IPS-NIHi7 (cell line): Measurements from ENCODE around the gene MYRF.

Source experiments
- DNase-seq: peaks from one replicate; pipeline ENCODE4 v3.0.0; 2012; ENCODE audit warnings: mixed read lengths; ENCODE audit errors: extremely low spot score

Gene MYRF

DNA sequence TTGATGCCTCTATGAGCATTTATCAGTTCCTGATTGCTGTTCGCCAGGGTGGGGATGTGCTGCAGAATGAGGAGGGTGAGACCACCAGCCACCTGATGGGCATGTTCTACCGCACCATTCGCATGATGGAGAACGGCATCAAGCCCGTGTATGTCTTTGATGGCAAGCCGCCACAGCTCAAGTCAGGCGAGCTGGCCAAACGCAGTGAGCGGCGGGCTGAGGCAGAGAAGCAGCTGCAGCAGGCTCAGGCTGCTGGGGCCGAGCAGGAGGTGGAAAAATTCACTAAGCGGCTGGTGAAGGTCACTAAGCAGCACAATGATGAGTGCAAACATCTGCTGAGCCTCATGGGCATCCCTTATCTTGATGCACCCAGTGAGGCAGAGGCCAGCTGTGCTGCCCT is 43.0 kb downstream of the MYRF start:
- no peak for DNase-seq

DNA sequence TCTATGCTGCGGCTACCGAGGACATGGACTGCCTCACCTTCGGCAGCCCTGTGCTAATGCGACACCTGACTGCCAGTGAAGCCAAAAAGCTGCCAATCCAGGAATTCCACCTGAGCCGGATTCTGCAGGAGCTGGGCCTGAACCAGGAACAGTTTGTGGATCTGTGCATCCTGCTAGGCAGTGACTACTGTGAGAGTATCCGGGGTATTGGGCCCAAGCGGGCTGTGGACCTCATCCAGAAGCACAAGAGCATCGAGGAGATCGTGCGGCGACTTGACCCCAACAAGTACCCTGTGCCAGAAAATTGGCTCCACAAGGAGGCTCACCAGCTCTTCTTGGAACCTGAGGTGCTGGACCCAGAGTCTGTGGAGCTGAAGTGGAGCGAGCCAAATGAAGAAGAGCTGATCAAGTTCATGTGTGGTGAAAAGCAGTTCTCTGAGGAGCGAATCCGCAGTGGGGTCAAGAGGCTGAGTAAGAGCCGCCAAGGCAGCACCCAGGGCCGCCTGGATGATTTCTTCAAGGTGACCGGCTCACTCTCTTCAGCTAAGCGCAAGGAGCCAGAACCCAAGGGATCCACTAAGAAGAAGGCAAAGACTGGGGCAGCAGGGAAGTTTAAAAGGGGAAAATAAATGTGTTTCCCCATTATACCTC is 43.6 kb downstream of the MYRF start:
- no peak for DNase-seq

DNA sequence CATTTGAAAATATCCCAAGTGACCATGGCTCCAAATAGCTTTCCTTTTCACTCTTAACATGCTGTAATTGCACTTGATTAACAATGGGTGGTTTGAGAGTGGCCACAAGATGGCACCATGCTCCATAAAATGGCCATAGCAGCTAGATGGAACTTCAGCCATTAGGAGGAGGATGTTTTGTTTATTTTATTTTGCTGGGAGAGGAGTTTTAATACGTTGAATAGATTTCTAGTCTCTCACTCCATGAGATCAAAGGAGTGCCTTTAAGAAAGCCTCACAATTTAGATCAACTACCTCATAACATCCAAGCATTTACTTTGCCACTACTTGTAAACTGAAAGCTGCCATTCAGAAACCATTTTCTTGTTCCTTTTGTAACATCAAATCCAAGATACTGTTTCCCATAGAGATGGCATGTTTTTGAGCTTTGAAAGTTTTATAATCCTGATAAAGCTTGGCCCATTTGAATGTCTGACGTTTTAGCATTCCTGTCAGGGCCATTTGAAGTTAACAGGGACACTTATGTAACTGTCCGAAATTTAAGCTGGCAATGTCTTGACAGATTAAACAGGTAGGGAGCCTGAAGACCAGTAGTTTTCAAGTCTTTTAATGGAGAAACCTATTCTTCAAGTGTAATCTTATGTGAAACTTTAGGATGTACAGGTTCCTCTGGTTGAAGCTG is 45.0 kb downstream of the MYRF start:
- DNase-seq, result peak; percentile 63

DNA sequence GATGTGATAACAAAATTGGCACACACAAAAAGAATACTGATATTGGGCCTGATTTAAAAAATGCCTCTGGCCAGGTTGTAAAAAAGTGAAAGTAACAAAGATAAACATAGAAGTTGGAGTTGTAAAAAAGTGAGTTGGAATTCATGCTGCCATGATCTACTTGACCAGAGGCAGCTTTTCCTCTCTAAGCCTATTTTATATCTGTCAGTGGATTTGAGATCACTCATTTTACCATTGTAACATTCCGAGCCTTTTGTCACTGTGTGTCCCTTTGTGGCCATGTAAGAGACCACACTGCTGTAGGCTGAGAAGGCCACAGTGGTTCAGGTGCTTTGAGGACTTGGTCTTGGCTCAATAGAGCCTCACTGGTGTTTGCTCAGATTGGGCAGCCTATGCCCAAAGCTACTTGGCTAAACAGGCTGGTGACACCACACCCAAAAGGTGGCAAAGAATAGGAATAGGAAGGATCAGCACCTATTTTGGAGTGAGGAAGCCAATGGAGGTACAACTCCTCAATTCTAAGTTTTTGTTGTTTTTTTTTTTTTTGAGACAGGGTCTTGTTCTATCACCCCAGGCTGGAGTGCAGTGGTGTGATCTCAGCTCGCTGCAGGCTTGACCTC is 47.3 kb downstream of the MYRF start:
- DNase-seq, result no peak

DNA sequence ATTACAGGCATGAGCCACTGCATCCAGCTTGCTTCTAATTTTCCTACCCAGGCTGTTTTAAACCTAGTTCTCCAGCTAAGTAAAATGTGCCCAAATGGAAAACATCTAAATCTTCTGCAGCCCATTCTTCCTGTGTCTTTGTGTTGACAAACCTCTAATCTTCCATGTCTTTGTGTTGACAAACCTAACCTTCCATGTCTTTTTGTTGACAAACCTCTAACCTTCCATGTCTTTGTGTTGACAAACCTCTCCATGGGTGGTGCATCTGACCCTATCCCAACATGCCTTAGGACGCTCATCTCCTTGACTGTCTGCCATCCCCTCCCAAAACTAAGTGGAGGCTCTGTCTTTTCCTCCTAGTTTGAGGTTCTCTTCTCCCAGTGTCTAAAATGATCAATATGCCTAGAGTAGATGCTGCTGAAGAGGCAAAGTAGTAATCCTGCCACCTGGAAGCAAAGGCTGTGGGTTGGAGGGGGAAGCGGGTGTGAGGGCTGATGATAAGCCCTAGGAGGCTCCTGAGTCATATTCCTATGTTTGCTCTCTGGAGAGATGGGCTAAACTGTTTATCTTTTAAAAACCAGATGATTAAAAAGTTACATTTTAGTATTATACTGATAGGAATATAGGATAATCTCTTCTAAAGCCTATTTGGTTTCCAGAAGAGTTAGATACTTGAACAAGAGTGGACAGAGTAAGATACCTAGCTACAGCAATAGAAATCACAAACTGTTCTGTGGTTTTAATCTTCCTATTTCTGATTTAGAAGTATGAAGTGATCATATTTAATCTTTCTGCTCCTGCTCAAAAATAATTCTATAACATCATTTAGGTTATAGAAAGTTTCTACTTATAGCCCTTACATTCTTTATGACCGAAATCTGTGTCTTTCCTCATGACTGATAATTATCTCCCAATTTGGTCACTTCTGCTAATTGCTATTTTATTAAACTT is 48.2 kb downstream of the MYRF start:
- DNase-seq, result no peak

DNA sequence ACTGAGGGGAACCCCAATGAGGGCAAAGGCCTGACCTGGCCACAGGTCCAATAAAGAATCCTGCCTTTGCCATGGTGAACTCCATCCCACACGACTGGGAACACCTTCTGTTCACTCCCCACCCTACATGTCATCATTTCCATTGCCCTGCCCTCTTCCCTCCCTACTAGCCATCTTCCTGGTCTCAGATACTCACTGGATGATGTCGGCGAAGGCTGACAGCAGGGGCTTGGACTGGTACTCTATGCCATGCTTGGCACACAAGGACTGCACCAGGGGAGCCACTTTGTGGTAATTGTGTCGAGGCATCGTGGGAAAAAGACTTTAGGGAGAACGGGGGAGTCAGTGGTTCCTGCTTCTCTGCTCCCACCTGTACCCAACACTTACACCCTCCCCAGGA is 50.2 kb downstream of the MYRF start:
- DNase-seq, result no peak

DNA sequence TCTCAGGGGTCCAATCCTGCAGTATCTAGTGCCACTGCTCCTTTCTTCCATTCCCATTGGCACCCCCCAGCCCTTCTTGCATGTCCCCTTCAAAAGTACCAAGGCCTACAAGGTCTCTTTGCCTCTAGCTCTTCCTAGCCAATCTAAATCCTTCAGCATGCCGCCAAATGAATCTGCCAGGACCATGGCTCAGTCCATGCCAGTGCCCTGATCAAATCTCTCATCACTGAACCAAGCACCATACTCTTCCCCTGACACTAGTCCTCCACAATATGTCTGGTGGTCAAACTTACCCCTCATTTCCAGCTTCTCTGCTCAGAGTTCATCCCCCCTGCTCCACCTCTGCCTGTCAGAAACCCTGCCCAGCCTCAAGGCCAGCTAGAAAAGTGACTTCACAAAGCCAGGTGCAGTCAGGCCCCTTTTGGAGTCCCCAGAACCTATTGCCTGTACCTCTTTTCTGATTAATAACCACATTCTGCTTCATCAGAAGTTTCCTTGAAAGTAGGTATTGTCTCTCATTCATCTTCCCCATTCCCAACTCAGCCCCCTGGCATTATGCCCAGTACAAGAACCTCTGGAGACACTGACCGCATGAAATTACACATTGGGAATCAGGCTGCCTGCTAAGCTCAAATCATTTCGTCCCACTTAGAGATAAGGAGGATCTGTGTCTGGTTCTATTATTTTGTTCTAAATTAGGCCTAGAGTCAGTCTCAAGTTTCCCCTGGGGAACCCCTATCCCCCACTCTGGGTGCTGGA is 51.6 kb downstream of the MYRF start:
- no peak for DNase-seq

DNA sequence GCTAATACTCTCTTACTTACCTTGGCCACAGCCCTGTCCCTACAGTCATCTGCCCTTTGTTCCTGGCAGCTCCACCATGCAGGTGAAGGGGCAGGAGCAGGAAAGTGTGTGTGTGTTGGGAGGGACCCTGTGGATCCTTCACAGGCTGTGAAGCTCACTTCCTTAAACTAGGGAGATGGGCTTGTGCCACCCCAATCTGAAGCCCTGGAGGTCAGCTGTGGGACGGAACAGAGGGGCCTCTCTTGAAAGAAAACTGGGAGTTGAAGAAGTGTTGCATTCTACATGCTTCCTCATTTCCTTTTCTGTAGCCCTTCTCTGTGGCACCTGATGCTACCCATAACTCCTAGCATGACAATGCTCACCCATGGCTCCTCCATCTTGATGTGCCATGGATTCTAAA is 52.7 kb downstream of the MYRF start:
- no peak for DNase-seq

- DNase-seq, result no peak
These were observed 54.3 kb downstream of the MYRF start for GRCh38 chr11:61806785-61807184.

DNA sequence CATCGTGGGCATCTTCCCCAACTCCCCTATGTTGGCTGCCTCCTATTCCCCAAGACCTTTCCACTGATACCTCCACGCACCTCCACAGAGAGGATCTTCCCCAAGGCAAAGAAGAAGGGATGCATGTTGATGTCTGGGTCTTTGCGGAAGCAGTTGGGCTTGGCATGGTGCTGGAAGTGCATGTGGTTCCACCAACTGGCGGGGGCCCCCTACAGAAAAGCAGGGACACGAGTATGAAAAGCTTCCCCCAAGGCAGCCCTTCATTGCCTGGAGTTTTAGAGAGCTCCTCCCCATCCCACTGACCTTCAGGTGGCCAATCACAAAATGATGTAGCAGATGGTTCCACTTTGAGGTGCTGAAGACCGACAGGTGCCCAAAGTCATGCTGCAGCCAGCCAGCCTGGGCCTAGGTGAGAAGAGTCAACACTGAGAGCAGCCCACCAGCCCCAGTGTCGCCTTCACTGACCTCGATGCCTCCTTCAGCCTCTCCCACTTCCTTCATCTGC is 58.3 kb downstream of the MYRF start:
- DNase-seq, result no peak

DNA sequence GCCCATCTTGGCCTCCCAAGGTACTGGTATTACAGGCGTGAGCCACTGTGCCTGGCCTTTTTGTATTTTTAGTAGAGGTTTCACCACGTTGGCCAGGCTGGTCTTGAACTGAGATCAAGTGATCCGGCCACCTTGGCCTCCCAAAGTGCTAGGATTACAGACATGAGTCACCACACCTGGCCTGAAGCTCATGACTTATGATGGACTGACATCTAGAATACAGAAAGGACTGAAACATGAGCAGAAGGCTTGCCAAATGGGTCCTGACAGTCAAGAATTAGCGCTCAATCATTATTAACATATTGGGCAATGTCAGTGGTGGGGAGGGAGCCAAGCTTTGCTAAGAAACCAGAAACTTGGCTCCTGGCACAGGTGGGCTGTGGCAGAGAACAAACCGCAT is 59.4 kb downstream of the MYRF start:
- no peak for DNase-seq

GRCh38 chr11:61812736-61813411 is 60.4 kb downstream of the MYRF start:
- no peak for DNase-seq

GRCh38 chr11:61814247-61814957 is 62.0 kb downstream of the MYRF start:
- no peak for DNase-seq

- DNase-seq, result peak; percentile 97
These were observed 62.7 kb downstream of the MYRF start for GRCh38 chr11:61814958-61815789.

GRCh38 chr11:61815790-61816735 is 63.6 kb downstream of the MYRF start:
- peak; percentile 70 for DNase-seq

- peak; percentile 89 for DNase-seq
These were observed 64.5 kb downstream of the MYRF start, which contains the start of gene FADS1 for GRCh38 chr11:61816736-61817455. FADS1 (minus strand) TSS chr11:61817003; CDS start chr11:61816929, 74 bp downstream.
